PC-9 (cell line): ENCODE measurements around the gene MOK. TPM values are rescaled to one million over a fixed set of nuclear protein-coding genes. Genes with fewer than 3 reads are reported as not detected.

ENCODE experiments used
- BruUV-seq: library from RNA; stranded (reverse); fragments of 400-500 nt; replicated peaks from 2 replicates; lab custom pipeline; 2021; lab: Mats Ljungman, UMichigan
- CTCF ChIA-PET: fragments of 300-600 bp; sonication (Branson Sonifier 250); formaldehyde crosslinking; loops from one replicate; lab custom pipeline; 2022; ENCODE audit warnings: antibody characterized with exemption; lab: Charles Lee
- POLR2A ChIA-PET: fragments of 300-600 bp; sonication (Branson Sonifier 250); formaldehyde crosslinking; loops from one replicate; lab custom pipeline; 2022; ENCODE audit warnings: antibody characterized with exemption; ENCODE audit not compliant: unreplicated experiment; lab: Charles Lee
- DNase-seq, 2 experiments: peaks; one replicate each; pipeline versions ENCODE4 v3.0.0 to v3.0.0-alpha.2; 2015 to 2022; ENCODE audit warnings: mixed read lengths in 1 of 2
- H2AFZ ChIP-seq: fragments of 200-600 bp; sonication (generic); 2 replicates; pipeline ENCODE4 v1.8.1; 2017; ENCODE audit warnings: antibody characterized with exemption
- H3F3A ChIP-seq: fragments of 200-600 bp; sonication (generic); 2 replicates; pipeline ENCODE4 v1.8.1; 2017; ENCODE audit warnings: antibody characterized with exemption, mild to moderate bottlenecking, low read depth; ENCODE audit not compliant: insufficient read depth
- H3K27ac ChIP-seq: fragments of 200-600 bp; sonication (generic); 2 replicates; pipeline ENCODE4 v1.6.1; 2016; ENCODE audit warnings: mixed run types
- H3K27me3 ChIP-seq: fragments of 200-600 bp; sonication (generic); 2 replicates; pipeline ENCODE4 v1.6.1; 2016; ENCODE audit warnings: low read depth, mixed run types; ENCODE audit not compliant: insufficient read depth
- H3K36me3 ChIP-seq: fragments of 200-600 bp; sonication (generic); 2 replicates; pipeline ENCODE4 v1.6.1; 2016; ENCODE audit warnings: low read depth, mixed run types
- H3K4me1 ChIP-seq: fragments of 200-600 bp; sonication (generic); replicated peaks from 2 replicates; pipeline ENCODE4 v1.6.1; 2016; ENCODE audit warnings: mixed run types; ENCODE audit not compliant: insufficient read depth
- H3K4me2 ChIP-seq: fragments of 200-600 bp; sonication (generic); 2 replicates; pipeline ENCODE4 v1.6.1; 2017; ENCODE audit warnings: mixed run types
- H3K4me3 ChIP-seq: fragments of 200-600 bp; sonication (generic); 2 replicates; pipeline ENCODE4 v1.6.1; 2016; ENCODE audit warnings: mixed run types
- H3K79me2 ChIP-seq: fragments of 200-600 bp; sonication (generic); 2 replicates; pipeline ENCODE4 v1.6.1; 2017; ENCODE audit warnings: low read depth, mixed run types
- H3K9me2 ChIP-seq: fragments of 200-600 bp; sonication (generic); 2 replicates; pipeline ENCODE4 v1.8.1; 2017; ENCODE audit warnings: mild to moderate bottlenecking; ENCODE audit not compliant: insufficient read depth
- H3K9me3 ChIP-seq: fragments of 200-600 bp; sonication (generic); 2 replicates; pipeline ENCODE4 v1.8.1; 2016; ENCODE audit warnings: low read depth; ENCODE audit not compliant: insufficient read depth
- H4K20me1 ChIP-seq: fragments of 200-600 bp; sonication (generic); 2 replicates; pipeline ENCODE4 v1.8.1; 2017; ENCODE audit not compliant: insufficient read depth
- CTCF ChIP-seq: fragments of 200-600 bp; sonication (generic); conservative IDR thresholded peaks from 2 replicates; pipeline ENCODE4 v1.6.1; 2017; ENCODE audit warnings: mixed run types, antibody characterized with exemption, mild to moderate bottlenecking, moderate library complexity
- EZH2 ChIP-seq: fragments of 200-600 bp; sonication (generic); IDR thresholded peaks from 2 replicates; pipeline ENCODE4 v1.8.0; 2017; ENCODE audit warnings: antibody characterized with exemption, low read depth
- intact Hi-C: fragments of 100-400 bp; cut with micrococcal nuclease; formaldehyde crosslinking; loops from one replicate; pipeline ENCODE4 v1.10.0; 2022; ENCODE audit not compliant: unreplicated experiment
- total RNA-seq: library from RNA; stranded (reverse); gene quantifications from 2 replicates; pipeline ENCODE4 v1.2.3, GENCODE V29; 2021

MOK gene
- total RNA-seq, 1 experiment from 2014 or later = 74.3 TPM

DNA sequence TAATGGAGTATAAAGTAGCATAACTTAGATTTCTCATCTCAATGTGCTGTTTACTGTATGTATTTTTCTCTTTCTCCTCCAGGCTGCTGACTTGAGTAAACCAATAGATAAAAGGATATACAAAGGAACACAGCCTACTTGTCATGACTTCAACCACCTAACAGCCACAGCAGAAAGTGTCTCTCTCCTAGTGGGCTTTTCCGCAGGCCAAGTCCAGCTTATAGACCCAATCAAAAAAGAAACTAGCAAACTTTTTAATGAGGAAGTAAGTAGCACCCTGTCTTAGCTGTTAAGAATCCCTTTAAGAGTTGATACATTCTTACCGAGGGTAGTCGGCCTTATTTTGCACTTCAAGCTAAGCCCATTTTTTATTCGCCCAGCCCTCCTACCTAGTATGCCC is 110.1 kb downstream of the MOK start:
- Histone ChIP-seq H4K20me1 (no peaks in the 10 kb centered on the region), H3F3A (peaks cover 35% of the 10 kb centered on the region), H3K4me1 (peaks cover 8% of the 10 kb centered on the region), H3K27me3 (no peaks in the 10 kb centered on the region), H3K4me2 (no peak overlapping the region), H3K36me3 (peaks cover 31% of the 10 kb centered on the region), H3K9me2 (no peaks in the 10 kb centered on the region), H3K4me3 (no peak overlapping the region), H2AFZ (no peak overlapping the region), H3K9me3 (no peaks in the 10 kb centered on the region), H3K27ac (no peak overlapping the region), H3K79me2 (peaks cover 55% of the 10 kb centered on the region)
- ChIA-PET CTCF (no interaction called here), POLR2A (no interaction called here)
- intact Hi-C loops = no loop called here
- TF ChIP-seq CTCF (no peak), EZH2 (no peak)
- DNase-seq = no peak
- no TSS peak for BruUV-seq

- H3K36me3 ChIP-seq = peaks cover 24% of the 10 kb centered on the region
- peaks cover 74% of the 10 kb centered on the region for H3K79me2 ChIP-seq
- H3F3A ChIP-seq = peaks cover 42% of the 10 kb centered on the region
- intact Hi-C loops = no loop called here
- H2AFZ ChIP-seq = no peak overlapping the region
- ChIA-PET CTCF (interaction anchor here (0.6 to 0.8 kb wide), 2 partner anchors 9 to 22 kb away, joined by 4 to 6 read pairs; no protein-coding TSS in a partner anchor), POLR2A (no interaction called here)
- H3K27ac ChIP-seq = peak overlapping the region; percentile 4; the same call in 1 of the 2 replicates
- no peaks in the 10 kb centered on the region for H3K9me3 ChIP-seq
- no peaks in the 10 kb centered on the region for H4K20me1 ChIP-seq
- TF ChIP-seq CTCF = no peak
- no peak for TF ChIP-seq EZH2
- H3K27me3 ChIP-seq = no peaks in the 10 kb centered on the region
- BruUV-seq = no TSS peak
- no peak overlapping the region for H3K4me3 ChIP-seq
- H3K9me2 ChIP-seq = no peaks in the 10 kb centered on the region
- DNase-seq = no peak
- H3K4me2 ChIP-seq = no peak overlapping the region
- H3K4me1 ChIP-seq = peaks cover 23% of the 10 kb centered on the region
These were observed 112.0 kb downstream of the MOK start for GRCh38 chr14:102192840-102193502.

GRCh38 chr14:102189874-102190273 is 115.1 kb downstream of the MOK start:
- Histone ChIP-seq H3K4me3 (no peak overlapping the region), H3K9me2 (no peaks in the 10 kb centered on the region), H2AFZ (no peak overlapping the region), H3K79me2 (peaks cover 89% of the 10 kb centered on the region), H3K4me2 (no peak overlapping the region), H3K27me3 (no peaks in the 10 kb centered on the region), H3K9me3 (no peaks in the 10 kb centered on the region), H3K4me1 (peaks cover 54% of the 10 kb centered on the region), H3K27ac (no peak overlapping the region), H3F3A (peaks cover 73% of the 10 kb centered on the region), H3K36me3 (peaks cover 4% of the 10 kb centered on the region), H4K20me1 (no peaks in the 10 kb centered on the region)
- POLR2A ChIA-PET = no interaction called here
- no peak for DNase-seq
- BruUV-seq = no TSS peak
- CTCF ChIA-PET = no interaction called here
- intact Hi-C loops = no loop called here
- TF ChIP-seq EZH2 (no peak), CTCF (no peak)
